Erythroblast (primary cell): Measurements from ENCODE around the gene RASSF1.
"Not testable (repeated sequence)": the region's sequence is repeated elsewhere in the genome, so short reads cannot be mapped to it uniquely, and the experiment has no call there.

Source experiments
- GATA1 ChIP-seq: IDR thresholded peaks from 2 replicates; pipeline ENCODE4 v1.6.1; 2011; ENCODE audit warnings: low read depth, mild to moderate bottlenecking, control low read depth, low read length, moderate library complexity
- POLR2A ChIP-seq: IDR thresholded peaks from 2 replicates; pipeline ENCODE4 v1.6.1; 2011; ENCODE audit warnings: mild to moderate bottlenecking, low read length

DNA sequence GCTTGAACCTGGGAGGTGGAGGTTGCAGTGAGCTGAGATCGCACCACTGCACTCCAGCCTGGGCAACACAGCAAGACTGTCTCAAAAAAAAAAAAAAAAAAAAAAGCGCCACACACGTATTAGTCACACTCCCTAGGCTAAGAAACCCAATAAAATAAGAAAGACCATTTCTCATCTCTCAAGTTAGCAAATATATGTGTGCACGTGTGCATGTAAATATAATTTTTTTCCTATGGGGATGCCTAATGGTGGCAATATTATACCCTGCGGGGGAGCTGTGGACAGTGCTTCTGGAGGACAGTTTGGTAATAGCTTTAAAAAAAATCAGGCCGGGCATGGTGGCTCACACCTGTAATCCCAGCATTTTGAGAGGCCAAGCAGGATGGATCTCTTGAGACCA lies 56.5 kb downstream of the RASSF1 start:
- TF ChIP-seq POLR2A, GATA1: not testable (repeated sequence)
